ENCODE results near the gene ERBIN.

- TF ChIP-seq YY1 (IDR thresholded peaks at IDR 0.05; ENCODE audit: insufficient read depth, insufficient read length) (no peak), SUZ12 (IDR thresholded peaks at IDR 0.05; ENCODE audit: extremely low read depth, insufficient read depth, insufficient read length) (no peak)
These were observed 75.6 kb downstream of the ERBIN start for GRCh38 chr5:66001952-66002351.

Measured in NT2/D1 (cell line).